HL-60 (cell line): ENCODE results near the gene LYPD1.

ENCODE experiments used
- CTCF ChIP-seq: IDR thresholded peaks from one replicate; pipeline ENCODE4 v1.5.1; 2011; ENCODE audit warnings: low read length, control low read depth, inconsistent platforms; ENCODE audit not compliant: insufficient read depth
- REST ChIP-seq: IDR thresholded peaks from 2 replicates; pipeline ENCODE4 v1.6.1; 2012; ENCODE audit warnings: low read depth; ENCODE audit not compliant: insufficient replicate concordance

- TF ChIP-seq CTCF (no peak), REST (no peak)
Observed at GRCh38 chr2:132609101-132609890, 60.7 kb downstream of the LYPD1 start.
